HUDEP-2 (cell line): ENCODE measurements around the gene NLRP6.
"Not testable (repeated sequence)": the region's sequence is repeated elsewhere in the genome, so short reads cannot be mapped to it uniquely, and the experiment has no call there.

Source experiments
- DNase-seq, 76 experiments: peaks; one replicate each; lab custom pipeline; 2025; ENCODE audit not compliant: unreplicated experiment in 76 of 76; lab: John Stamatoyannopoulos, UW

The NLRP6 gene

DNA sequence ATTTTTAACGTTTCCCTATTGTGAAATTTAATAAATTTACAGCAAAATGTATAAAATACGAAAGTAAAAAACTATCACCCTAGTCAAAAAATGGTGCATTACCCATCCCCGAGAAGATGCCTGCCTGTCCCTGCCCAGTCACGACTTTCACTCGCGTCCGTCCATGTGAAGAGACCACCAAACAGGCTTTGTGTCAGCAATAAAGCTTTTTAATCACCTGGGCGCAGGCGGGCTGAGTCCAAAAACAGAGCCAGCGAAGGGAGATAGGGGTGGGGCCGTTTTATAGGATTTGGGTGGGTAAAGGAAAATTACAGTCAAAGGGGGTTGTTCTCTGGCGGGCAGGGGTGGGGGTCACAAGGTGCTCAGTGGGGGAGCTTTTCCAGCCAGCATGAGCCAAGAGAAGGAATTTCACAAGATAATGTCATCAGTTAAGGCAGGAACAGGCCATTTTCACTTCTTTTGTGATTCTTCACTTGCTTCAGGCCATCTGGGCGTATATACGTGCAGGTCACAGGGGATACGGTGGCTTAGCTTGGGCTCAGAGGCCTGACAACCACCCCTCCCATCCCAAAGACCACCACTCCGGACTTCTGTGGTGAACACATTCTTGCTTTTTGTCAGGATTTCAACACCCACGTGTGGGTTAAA is 55.5 kb downstream of the NLRP6 start:
- not testable (repeated sequence) for DNase-seq

DNA sequence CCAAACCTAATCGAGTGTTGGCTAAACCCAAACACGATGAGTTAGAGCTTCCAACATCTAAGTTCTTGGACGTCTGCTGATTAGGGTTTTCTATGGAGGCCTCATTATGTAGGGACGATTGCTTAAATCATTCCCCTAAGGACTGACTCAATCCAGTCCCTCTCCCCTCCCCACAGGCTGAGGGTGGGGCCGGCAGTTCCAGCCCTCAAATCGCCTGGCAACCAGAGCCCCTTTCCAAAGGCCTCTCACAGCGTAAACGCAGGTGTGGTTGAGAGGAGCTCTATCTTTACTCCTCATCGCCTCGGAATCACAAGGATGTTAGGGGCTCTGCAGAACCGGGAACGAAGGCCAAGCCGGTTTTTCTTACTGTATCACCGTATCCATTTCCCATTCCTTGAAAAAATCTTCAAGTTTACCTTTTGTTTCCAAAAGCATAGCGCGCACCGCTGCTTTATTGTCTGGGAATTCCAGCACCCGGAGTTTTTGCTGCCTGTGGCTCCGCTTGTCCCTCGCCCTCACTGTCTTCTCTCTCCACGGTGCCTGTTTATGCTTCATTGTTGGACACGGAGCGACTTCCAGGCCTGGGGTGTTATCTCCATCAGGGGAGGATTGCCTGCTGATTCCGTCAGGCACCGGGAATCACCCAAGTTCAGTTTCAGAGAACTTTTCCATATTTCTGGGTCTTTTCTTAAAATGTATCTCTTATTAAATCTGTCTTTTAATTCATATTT is 56.2 kb downstream of the NLRP6 start:
- no peak for DNase-seq
